GM06990 (cell line): ENCODE data around the gene LDLRAD4.

Source experiments
- DNase-seq: peaks from one replicate; pipeline ENCODE4 v3.0.0-alpha.2; 2011; ENCODE audit not compliant: insufficient read length; ENCODE audit errors: extremely low read depth
- H3K27me3 ChIP-seq: replicated peaks from 2 replicates; pipeline ENCODE4 v1.6.0; 2011; ENCODE audit warnings: low read length; ENCODE audit not compliant: control insufficient read depth, insufficient read depth
- H3K36me3 ChIP-seq: 2 replicates; pipeline ENCODE4 v1.5.1; 2011; ENCODE audit warnings: low read length; ENCODE audit not compliant: control insufficient read depth, insufficient read depth
- H3K4me3 ChIP-seq: replicated peaks from 2 replicates; pipeline ENCODE4 v1.5.1; 2011; ENCODE audit warnings: low read depth, mild to moderate bottlenecking, control low read depth, low read length
- TF ChIP-seq, protein P1 (sequence below): IDR thresholded peaks from 2 replicates; pipeline ENCODE4 v1.5.1; 2011; ENCODE audit warnings: low read length, control low read depth, mild to moderate bottlenecking, inconsistent platforms; ENCODE audit not compliant: insufficient read depth, poor library complexity, severe bottlenecking

LDLRAD4 gene

DNA sequence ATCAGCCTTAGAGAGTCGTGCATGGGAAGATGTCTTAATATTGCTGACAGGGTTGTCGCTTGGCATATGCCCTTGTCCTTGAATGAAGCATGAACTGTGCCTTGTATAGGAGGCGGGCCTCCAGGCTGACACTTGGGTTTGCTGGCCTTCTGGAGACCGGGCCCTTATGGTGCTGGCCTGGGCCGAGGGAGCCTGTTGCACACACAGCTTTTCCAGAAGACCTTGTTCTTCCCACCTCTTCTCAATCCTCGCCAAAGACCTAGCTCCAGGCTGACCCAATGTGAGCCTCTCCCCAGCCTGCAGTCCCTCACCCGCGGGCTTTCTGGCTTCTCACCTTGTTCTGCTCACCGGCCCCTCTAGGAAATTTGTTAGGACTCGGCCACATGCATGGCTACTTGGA, 308.7 kb downstream of the LDLRAD4 start:
- no peaks in the 10 kb centered on the region; the same call in 1 of the 2 replicates for H3K27me3 ChIP-seq
- DNase-seq = no peak
- H3K36me3 ChIP-seq = no peaks in the 10 kb centered on the region
- H3K4me3 ChIP-seq = no peak overlapping the region
- TF ChIP-seq, protein P1, sequence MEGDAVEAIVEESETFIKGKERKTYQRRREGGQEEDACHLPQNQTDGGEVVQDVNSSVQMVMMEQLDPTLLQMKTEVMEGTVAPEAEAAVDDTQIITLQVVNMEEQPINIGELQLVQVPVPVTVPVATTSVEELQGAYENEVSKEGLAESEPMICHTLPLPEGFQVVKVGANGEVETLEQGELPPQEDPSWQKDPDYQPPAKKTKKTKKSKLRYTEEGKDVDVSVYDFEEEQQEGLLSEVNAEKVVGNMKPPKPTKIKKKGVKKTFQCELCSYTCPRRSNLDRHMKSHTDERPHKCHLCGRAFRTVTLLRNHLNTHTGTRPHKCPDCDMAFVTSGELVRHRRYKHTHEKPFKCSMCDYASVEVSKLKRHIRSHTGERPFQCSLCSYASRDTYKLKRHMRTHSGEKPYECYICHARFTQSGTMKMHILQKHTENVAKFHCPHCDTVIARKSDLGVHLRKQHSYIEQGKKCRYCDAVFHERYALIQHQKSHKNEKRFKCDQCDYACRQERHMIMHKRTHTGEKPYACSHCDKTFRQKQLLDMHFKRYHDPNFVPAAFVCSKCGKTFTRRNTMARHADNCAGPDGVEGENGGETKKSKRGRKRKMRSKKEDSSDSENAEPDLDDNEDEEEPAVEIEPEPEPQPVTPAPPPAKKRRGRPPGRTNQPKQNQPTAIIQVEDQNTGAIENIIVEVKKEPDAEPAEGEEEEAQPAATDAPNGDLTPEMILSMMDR = no peak

DNA sequence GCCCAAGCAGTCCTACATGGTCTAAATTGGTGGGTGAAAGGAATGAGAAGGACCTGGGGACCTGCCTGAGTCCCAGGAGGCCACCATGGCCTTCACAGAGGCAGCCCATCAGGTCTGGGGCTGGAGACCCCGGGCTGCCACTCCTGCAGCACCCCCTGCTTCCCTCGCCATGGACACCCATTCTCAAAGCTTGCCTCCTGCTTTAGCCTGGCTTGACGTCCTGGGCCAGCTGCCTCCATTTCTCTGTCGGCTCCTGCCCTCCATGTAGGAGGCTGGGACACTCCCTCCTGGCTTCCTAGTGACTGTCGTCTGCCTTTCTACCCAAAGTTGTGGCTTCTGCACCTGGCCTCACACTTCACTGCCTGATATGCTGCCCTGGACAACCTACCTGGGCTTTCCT, 309.2 kb downstream of the LDLRAD4 start:
- Histone ChIP-seq H3K4me3 (no peak overlapping the region), H3K27me3 (no peaks in the 10 kb centered on the region; the same call in 1 of the 2 replicates), H3K36me3 (no peaks in the 10 kb centered on the region)
- DNase-seq = no peak
- TF ChIP-seq, protein P1 = no peak

DNA sequence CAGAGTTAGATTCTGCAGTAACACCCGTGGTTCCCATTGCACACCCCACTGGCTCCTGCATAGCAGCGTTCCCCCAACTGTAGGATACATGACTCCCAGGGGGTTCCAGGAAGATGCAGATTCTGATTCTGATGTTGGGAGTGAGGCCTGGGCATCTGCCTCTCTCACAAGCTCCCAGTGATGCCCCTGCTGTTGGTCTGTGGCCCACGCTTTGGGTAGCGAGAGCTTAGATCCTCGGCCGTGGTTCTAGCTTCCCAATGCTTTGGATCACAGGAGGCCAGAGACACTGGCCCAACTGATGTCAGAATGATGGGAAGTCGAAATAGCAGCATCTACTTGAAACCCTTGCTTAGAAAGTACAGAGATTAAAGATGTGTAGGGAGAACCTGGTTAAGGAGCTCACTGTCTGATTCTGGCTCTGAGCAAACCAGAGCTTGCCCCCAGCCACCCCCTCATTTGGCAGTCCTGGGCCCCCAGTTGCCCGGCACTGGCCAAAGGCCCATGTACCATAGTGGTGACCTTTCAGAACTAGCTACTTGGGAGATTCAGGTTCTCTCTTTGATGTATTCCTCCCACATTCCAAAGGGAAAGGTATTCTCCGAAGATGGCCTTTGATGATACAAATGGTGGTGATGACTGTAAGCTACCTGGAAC, 310.3 kb downstream of the LDLRAD4 start:
- H3K27me3 ChIP-seq = peaks cover under 1% of the 10 kb centered on the region
- H3K4me3 ChIP-seq = no peak overlapping the region
- no peaks in the 10 kb centered on the region for H3K36me3 ChIP-seq
- TF ChIP-seq, protein P1 = no peak
- DNase-seq = no peak

DNA sequence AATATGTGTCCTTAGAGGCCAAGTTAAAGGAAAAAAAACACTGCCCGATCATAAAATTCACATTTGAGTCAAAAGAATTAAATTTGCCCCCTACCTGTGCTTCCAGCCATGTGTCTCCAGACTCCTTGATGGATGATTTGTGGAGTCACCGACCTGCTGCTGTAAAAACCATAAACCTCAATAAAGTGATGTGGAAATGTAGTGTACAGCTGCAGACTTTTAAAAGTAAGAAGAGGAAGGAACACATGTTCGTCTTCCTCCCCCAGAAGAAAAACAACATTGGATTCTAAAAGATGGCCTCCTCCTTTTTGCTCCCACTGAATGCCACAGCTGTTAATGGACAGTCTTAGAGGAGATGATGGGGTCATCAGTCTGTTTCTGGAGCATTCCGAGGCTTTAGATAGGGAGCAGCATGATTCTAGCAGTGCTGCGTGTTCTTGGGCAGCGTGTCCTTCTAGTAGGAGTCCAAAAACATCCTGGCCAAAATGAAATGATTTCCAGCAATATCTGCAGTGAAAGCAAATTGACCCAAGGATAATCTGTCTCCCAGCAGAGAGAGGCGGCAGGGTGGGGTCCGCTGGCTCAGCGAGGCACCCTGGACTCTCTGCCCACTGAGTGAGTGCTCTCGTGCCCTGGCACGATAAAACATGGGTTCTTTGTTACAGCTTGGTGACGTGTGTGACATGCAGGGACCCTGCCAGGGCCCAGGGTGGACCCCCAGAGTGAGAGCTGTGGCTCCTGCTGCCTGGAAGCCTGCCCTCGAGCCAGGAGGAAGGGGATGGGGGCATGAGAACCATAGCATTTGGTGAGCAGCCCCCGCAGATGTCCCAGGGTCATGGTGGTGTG, 311.7 kb downstream of the LDLRAD4 start:
- Histone ChIP-seq H3K27me3 (peaks cover 1% of the 10 kb centered on the region), H3K4me3 (no peak overlapping the region), H3K36me3 (no peaks in the 10 kb centered on the region)
- TF ChIP-seq, protein P1 = no peak
- no peak for DNase-seq

DNA sequence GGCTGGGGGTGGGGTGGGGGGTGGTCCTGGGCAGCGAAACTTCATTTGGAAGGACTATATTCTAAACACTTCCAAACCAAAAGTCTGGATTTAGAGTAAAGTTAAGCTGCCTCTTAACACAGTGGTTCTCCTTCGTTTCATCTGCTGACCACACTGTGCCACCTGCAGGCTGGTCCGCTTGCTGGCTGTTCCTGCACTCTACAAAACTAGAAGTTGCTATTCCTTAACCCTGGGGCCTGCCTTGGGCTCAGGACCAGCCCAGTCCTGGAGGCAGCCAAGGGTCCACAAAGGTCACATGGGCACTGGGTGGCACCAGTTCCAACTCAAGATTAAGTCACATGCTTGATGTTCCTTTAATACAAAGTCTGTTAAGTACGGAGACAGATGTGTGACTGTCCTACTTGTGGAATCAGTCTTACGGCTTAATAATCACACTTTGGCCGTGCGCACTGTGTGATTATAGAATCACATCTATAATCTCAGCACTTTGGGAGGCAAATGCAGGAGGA, 312.4 kb downstream of the LDLRAD4 start:
- TF ChIP-seq, protein P1 = peak; percentile 48
- DNase-seq = no peak
- Histone ChIP-seq H3K4me3 (no peak overlapping the region), H3K36me3 (no peaks in the 10 kb centered on the region), H3K27me3 (peaks cover 1% of the 10 kb centered on the region)
